ENCODE measurements around the gene ZYX.
"Not testable (repeated sequence)": the region's sequence is repeated elsewhere in the genome, so short reads cannot be mapped to it uniquely, and the experiment has no call there.

The ZYX gene

DNA sequence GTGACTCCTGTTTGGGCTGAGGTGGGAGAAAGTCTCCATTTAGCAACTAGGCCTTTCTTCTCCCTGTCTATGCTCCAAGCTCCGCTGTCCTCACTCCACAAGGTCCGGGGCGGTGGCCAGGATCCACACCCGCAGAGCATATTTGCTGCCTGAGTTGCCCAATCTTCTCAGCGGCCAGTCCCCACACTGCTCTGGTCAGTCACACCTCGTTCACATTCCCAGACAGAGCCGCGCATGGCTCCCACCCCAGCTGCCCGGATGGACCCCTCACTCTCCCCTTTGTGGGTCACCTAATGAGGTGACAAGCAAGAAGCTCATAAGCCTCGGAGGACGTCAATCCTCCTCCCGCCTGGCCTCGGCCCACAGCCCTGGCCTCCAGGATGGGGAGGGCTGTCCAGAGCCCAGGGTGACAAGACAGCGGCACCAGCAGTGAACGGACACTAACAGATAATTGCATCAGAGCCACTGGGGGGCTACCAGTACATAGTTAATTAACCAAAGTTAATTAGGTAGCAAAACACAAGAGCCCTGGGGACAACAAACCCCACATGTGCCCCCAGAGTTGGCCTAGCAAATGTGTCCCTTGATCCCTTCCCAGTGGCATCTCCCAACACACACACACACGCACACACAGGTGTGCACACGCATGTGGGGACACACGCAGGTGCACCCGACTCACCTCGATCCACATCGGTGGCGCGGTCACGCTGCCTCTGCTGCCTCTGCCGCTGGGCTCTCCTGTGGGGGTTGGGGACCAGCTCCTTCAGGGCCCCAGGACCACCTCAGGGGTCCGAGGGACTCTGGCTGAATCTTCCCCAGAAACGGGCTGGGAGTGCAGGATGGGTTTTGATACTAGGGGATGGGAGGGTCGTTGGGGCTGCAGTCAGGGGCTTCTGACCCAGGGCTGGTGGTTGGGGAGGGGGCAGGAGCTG is 15.7 kb downstream of the ZYX start:
- DNase-seq = no peak

DNA sequence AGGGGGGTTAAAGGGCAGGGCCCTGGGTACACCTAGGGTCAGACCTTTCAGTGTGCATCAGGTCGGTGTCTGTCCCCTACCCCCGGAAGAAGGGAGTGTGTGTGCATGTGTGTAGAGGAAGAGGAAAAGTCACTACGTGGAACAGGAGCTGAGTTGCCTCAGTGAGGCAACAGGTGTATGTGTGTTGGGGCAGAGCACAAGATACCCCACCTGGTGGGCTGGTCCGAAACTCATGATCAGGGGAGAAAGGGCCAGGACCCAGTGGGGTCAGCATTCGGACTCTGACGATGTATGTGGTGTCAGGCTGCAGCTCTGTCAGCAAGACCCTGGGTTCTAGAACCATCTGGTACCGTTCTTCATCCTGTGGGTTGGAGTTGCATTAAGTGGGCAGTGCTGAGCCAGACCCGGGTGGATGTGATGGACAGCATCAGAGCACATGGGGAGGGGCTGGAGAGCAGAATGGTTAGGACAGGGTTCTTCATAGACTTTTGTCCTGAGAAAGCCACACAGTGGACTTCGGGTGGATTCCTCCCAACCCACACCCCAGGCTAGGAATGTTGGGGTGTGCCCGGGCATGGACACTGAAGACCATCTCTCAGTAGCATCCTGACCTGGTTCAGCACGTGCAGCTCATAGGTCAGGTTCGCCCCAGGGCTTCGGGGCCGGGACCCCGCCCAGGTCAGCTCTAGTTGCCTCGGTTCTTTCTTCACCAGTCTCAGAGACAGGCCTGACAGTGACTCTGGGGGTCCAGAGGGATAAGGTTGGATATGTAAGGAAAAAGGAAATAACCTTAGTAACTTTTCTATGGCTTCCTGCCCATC is 16.8 kb downstream of the ZYX start:
- no peak for DNase-seq

DNA sequence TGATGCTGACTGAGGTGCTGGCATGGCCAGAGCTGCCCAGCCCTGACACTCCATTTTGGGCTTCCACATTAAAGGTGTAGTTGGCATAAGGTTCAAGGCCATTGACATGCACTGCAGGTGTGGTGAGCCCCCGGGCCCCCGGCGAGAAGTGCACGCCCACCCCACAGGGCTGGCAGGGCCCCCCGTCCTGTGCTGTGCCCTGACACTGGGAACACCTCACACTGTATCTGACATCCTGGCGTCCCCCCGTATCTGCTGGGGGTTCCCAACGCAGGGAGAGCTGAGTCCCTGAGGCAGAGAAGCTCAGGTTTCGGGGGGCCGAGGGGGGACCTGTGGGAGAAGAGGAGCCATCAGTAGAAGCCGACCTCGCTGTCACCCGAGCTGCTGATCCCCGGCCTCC is 17.5 kb downstream of the ZYX start:
- DNase-seq = no peak

DNA sequence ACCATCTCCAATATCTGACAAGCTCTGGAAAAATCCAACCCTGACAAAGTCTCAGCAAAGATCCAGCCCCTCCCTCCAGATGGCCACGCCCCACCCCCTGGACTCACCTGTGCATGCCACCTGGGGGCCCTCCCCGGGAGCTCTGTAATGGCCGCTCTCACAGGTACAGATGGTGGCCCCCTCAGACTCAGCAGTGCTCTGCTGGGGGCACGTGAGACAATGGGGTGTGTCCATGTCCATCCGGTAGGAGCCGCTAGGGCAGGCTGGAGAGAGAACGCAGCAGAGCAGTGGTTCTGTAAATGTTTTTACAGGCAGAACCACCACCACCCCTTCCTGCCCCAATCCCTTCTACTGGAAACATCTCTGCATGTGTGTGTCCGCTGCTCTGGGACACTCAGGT is 18.0 kb downstream of the ZYX start:
- no peak for DNase-seq

DNA sequence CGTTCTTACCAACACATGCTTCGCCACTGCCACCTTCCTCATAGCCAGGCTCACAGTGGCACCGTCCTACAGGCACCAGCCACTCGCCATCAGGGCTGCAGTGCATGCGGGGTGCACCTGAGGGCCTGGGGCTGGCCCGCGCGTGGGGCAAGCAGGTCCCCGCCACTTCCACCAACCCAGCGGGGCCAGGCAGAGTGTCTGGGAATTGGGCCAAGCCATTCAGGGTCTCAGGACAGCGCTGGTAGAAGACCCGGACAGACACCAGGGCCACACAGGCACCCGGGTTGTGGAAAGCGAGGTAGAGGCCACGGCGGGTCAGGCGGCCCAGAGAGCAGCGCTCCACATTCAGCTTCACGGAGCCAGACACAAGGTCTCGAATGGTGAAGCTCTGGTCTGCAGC is 18.5 kb downstream of the ZYX start:
- no peak for DNase-seq

DNA sequence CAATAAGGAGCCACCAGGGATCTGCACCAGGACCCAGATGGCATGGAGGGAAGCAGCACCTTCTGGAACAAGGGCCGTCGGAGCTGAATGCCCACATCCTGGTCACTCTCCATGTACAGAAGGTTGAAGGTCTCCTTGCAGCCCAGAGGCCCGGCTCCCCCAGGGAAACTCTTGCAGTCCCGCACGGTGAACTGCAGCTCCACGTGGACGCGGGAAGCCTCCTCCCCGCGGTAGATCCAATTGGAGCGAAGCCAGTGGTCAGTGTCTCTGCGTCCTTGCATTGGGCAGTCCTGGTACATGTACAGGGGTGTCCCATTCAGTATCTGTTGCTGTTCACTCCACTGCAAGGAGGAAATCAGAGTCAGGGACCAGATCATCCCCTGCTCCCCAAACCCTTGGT is 20.1 kb downstream of the ZYX start:
- no peak for DNase-seq

DNA sequence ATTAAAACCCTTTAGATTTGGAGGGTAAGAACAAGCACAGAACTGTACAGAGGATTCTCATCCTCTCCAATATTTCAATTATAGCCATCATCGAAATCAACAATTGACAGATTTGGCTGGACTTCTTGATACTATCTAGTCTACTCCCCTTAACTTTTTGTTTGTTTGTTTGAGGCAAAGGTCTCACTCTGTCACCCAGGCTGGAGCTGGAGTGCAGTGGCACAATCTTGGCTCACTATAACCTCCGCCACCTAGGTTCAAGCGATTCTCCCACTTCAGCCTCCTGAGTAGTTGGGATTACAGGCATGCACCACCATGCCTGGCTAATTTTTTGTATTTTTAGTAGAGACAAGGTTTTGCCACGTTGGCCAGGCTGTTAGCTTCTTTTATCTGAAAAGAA is 21.1 kb downstream of the ZYX start:
- not testable (repeated sequence) for DNase-seq

DNA sequence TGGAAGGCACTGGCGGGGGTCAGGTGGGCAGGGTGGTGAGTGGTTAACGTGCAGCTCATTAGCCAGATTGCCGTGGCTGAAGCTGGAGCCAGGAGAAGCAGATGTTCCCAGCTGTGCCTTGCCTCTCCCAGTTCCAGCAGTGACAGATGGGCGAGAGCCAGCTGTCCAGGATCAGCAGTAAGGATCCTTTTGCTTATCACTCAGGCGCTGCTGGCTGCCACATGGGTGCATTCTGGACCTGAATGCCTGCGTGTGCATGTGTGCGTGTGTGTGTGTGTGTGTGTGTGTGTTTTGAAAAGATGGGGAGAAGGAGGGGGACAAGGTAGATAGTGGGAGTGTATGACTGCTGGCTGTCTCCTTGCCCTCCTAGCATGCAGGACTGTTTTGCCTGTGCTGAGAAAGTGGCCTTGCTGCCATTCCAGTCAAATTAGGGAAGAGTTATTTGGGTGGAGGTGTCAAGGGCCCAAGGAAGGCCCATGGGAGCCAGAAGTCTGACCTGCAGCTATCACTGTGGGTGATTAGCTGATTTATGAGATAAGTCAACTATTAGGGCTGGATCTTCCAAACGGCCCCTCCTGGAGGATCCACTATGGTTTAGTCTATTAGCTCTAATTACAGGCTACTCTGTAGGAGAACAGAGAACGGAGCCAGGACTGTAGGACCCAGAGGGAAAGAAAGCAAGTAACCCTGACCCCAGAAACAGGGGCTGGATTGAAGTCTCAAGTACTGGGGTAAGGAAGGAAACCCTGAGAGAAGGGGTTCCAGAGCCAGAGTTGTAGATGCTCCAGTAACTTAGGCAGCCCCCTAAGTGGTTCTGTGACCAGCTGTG is 24.2 kb downstream of the ZYX start:
- DNase-seq = no peak

DNA sequence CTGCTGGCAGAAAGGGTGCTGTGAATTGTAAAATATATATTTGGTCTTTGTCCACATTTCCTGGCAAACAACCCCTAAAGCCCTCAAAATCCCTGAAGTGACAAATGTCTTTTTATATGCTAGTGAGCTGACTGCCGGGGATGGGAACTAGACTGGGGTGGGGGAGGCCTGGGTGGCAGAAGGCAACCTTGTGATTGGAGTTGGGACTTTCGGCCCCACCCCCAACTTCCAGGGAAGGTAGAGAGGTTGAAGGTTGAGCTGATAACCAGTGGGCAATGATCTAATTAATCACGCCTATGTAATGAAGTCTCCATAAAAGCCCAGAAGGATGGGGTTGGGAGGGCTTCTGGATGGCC is 24.8 kb downstream of the ZYX start:
- DNase-seq = no peak

DNA sequence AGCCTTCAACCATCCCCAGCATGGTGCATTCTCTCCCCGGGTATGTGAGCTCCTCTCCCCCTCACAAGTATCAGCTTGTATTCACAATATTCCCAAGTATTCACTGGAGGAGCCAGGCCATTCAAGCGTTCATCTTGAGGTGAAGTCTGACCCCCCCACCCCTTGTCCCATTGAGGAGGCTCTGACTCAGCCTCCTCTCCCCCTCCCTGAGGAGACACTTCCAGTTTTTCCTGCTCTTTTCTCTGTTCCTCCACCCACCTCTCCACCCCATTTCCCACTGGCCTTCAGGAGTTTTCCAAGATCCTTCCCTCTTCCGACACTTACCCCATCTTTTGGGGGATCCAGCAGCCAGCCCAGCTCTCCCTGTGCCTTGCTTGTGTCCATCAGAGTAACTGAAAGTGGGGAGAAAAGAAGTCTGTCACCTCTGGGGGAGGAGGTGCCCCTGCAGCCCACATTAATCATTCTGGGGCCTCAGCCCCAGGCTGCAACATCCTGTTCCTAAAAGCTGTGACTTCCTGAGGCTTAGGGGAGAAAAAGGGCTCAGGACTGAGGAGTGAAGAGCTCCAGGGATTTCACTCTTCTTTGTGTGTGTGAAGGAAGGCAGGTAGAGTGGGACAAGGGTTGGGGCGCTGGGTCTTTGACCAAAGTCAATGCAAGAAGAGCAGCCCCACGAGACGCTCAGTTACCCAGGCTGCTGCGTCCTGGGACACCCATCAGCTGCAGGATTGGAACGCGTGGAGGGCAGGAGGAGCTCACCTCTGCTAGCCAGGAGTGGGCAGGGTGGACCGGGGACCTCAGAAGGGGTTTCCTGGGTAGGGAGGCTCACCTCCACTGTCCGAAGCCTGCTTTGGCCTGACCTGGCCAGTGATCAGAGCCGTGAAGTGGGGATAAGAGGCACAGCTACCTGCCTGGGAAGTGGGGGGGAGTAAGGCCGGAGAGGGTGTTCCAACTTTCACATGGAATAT is 26.4 kb downstream of the ZYX start:
- DNase-seq = no peak

DNA sequence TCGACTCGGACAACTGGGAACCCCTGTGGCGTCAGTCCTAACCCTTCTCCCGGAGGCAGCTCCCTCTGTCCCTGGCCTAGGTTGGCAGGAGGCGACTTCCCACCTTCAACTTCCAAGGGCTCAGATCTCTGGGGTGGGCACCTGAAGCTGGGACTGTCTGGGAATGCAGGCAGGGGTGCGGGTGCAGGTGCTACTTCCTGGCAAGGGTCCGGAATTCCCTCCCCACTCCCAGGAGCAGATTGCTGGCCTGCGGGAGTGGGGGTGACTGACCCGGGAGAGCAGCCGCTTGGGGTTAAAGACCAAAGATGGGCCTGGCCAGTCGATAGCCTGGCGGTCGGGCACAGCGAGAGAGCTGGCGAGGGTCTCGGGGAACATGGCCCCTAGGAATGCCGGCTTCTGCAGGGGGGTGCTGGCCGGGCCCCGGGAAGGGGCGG is 27.1 kb downstream of the ZYX start:
- no peak for DNase-seq

DNA sequence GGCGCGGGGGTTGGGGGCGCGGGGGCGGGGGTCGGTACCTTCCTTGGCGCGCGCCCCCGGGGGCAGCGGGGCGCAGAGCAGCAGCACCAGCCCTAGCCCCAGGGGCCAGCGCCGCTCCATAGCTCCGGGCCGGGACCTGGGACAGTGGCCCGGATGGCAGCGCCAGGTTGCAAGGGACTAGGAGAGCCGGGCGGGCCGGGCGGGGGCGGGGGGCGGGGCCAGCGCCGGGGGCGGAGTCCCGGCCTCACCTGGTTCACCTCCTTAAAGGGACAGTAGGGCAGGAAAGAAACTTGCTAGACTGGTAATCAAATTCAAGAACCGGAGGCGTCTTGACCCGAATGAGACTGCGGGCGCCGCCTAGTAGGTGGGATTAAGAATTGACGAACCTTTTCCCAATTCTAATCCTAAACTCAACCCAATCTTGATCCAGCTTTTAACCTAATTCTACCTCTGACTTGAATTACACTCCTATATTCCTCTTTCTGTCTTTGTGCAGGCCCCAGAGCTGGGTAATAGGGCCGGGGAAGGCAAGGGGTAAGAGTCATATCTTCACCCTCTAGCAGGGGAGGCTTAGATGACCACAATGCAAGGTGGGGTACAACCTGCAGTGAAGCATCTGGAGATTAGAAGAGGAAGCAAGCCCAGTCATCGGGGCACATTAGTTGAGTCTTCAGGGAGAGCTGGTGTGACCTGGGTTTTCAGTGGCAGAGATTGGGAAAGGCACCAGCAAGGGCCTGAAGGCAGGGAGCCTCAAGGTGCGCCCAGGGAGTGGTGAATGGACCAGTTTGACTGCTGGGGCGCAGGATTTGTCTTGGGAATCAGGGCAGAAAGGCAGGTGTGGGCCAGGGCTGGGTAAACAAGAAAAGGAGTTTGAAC is 27.8 kb downstream of the ZYX start, which contains the start of gene EPHA1:
EPHA1 (minus strand) TSS at position 171 of the 876 bp plus-strand sequence; CDS start at position 120, 51 bp downstream.
- peak; percentile 38 for DNase-seq

DNA sequence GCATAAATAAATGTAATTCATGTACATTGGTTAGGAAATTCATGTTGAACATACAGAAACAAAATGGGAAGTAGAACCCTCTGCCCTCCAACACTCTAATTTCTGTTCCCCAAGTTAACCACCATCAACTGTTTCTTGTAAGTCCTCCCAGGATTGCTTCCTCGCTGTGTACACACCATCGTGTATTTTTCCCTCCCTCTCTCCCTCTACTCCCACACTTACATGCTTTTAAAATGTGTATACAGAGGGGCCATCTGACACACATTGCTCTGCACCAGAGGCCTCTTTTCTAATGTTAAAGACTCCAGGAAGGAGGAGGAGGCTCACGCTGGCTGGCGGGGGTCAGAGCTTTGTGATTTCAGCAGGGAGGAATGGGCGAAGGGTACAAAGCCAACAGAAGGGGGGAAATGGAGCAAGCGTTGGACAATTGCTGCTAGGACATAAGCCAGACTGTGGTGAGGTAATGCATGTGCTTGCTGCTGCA is 29.4 kb downstream of the ZYX start:
- DNase-seq = no peak

DNA sequence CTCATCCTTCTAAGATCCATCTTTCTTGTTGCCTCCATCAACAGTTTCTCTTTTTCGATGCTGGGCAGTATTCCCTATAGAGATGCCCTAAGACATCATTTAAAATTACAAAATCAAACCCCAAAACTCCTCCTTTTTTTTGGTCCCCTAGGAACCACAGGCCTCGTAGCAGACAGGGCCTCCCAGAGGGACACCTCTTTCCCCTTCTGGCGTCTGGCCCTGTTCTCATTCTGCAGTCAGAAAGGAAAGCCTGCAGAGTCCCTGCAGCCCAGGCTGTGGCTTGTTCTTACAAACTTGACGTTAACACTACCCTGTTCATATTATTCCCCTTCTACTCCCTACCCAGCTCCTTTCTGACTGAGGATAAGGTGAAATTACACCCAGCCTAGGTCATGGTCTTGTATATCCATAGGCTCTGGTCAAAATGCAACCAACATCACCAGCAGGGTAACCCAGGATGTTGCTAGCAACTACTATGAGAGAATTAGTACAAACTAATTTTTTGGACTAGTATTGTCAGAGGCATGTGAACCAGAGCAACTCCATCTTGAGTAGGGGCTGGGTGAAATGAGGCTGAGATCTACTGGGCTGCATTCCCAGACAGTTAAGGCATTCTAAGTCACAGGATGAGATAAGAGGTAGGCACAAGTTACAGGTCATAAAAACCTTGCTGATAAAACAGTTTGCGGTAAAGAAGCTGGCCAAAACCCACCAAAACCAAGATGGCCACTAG is 31.0 kb downstream of the ZYX start:
- DNase-seq = no peak

DNA sequence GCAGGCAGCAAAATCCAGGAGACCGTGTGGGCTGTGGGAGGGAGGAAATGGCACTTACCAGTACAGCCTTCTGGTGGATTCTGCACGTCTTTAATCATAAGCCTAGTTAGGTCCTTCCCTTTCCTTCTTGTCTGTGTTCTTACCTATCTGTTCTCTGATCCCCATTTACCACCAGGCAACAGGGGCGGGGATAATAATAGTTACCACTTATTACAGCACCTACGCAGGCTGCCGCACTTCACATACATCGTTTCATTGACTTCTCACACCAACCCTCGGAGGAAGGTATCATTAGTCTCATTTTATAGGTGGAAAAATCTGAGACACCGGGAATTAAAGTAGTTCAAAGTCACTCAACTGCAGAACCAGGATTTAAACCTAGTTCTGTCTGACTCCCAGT is 32.0 kb downstream of the ZYX start:
- DNase-seq = no peak

DNA sequence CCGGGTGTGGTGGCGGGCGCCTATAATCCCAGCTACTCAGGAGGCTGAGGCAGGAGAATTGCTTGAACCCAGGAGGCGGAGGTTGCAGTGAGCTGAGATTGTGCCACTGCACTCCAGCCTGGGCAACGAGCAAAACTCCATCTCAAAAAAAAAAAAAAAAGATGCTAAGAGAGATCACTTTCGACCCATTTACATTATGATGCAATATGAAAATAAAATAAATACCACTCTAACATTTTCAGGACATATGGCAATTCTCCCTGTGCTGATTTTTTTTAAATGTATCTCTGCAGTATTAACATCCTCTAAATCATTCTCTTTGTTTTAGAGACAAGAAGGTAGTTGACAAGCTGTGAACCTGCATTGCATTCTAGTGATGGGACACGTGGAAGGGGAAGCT is 34.1 kb downstream of the ZYX start:
- not testable (repeated sequence) for DNase-seq

DNA sequence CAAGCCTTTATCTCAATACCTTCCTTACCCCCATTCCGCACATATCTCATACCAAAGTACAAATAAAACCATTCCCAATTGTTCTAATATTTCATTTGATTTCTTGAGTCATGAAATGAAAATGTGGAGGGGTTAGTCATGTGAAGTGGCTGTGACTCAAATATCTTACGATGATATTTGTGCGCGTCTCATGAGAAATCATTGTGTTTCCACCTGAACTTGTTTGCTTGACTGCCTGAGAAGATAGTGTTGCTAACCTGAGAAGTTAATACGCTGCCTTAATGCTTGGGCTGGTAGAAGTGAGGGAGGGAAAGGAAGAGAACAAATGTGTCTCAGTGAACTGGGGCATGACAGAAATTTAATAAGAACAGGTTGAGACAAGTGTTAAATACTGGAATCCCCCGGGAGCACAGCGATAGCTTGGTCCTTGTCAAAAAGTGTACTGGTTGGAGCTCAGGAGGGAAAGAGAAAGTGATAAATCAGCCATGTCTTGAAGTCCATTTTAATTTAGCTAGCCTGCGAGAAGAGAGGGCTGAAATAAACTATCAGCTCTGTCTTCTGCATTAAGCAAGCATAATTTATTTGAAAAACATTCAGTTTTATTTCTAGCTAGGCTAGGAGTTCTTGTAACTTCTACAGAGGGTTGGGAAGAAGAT is 34.7 kb downstream of the ZYX start:
- no peak for DNase-seq

DNA sequence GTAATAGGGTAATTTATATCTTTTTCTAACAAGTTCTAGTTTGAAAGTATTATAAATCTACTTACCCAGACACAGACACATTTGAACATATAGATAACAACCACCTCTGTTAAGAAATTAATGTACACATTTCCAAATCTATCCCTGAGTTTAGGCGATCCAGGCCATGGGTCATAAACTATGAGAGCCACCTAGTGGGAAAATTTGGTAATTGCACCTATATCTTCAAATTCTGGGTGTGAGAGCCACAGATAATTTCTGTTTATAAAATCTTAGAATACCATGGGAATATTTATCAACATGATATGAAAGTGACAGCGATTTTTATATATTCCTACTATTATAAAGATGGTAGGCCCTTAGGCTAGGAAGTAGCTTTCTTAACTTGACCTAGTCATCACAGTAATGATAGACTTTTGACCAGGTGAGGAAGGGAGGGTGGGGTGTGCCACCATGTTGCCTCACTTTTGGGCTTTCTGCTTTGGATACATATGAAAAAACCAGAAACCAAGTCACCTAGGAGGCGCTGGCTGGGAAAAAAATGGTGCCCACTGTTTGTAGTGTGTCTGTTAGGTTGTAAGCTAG is 35.5 kb downstream of the ZYX start:
- DNase-seq = peak; percentile 58
